ACC112 (cell line): Measurements from ENCODE around the gene ENTPD6.
"Not testable (repeated sequence)": the region's sequence is repeated elsewhere in the genome, so short reads cannot be mapped to it uniquely, and the experiment has no call there.

Experiments
- H2AFZ ChIP-seq: fragments of 200-600 bp; sonication (generic); one replicate; pipeline ENCODE4 v1.6.0; 2017; ENCODE audit warnings: antibody characterized with exemption, low read length; ENCODE audit not compliant: unreplicated experiment
- H3K27ac ChIP-seq: fragments of 200-600 bp; sonication (generic); 2 replicates; pipeline ENCODE4 v1.5.1; 2014; ENCODE audit warnings: low read depth, mild to moderate bottlenecking, antibody characterized with exemption, low read length, moderate library complexity
- H3K27me3 ChIP-seq: fragments of 200-600 bp; sonication (generic); 2 replicates; pipeline ENCODE4 v1.6.1; 2014; ENCODE audit warnings: mild to moderate bottlenecking, antibody characterized with exemption, low read length, moderate library complexity, mixed read lengths; ENCODE audit not compliant: insufficient read depth
- H3K36me3 ChIP-seq: fragments of 200-600 bp; sonication (generic); 2 replicates; pipeline ENCODE4 v1.6.1; 2016; ENCODE audit warnings: mild to moderate bottlenecking, antibody characterized with exemption, low read length, moderate library complexity, mixed read lengths; ENCODE audit not compliant: insufficient read depth
- H3K4me1 ChIP-seq: fragments of 200-600 bp; sonication (generic); one replicate; pipeline ENCODE4 v1.6.1; 2016; ENCODE audit warnings: low read length, mixed read lengths; ENCODE audit not compliant: insufficient read depth, unreplicated experiment, control insufficient read depth
- H3K4me3 ChIP-seq: fragments of 200-600 bp; sonication (generic); 2 replicates; pipeline ENCODE4 v1.5.1; 2014; ENCODE audit warnings: mild to moderate bottlenecking, low read depth, low read length
- H3K79me2 ChIP-seq: fragments of 200-600 bp; sonication (generic); one replicate; pipeline ENCODE4 v1.6.0; 2016; ENCODE audit warnings: low read length; ENCODE audit not compliant: control insufficient read depth, unreplicated experiment, insufficient read depth

ENTPD6 gene

GRCh38 chr20:25166105-25166782, 29.3 kb upstream of the ENTPD6 start:
- H3K79me2 ChIP-seq, H3K4me3 ChIP-seq, H3K27ac ChIP-seq, H3K36me3 ChIP-seq, H3K4me1 ChIP-seq, H2AFZ ChIP-seq: not testable (repeated sequence)
- H3K27me3 ChIP-seq, result peaks cover 55% of the 10 kb centered on the region

- Histone ChIP-seq H3K27ac (no peak overlapping the region), H3K27me3 (peaks cover 6% of the 10 kb centered on the region), H3K4me3 (no peak overlapping the region), H3K79me2 (no peaks in the 10 kb centered on the region), H3K4me1 (peaks cover 8% of the 10 kb centered on the region), H3K36me3 (no peaks in the 10 kb centered on the region), H2AFZ (no peak overlapping the region)
Measured at GRCh38 chr20:25173321-25173720, 22.2 kb upstream of the ENTPD6 start.

DNA sequence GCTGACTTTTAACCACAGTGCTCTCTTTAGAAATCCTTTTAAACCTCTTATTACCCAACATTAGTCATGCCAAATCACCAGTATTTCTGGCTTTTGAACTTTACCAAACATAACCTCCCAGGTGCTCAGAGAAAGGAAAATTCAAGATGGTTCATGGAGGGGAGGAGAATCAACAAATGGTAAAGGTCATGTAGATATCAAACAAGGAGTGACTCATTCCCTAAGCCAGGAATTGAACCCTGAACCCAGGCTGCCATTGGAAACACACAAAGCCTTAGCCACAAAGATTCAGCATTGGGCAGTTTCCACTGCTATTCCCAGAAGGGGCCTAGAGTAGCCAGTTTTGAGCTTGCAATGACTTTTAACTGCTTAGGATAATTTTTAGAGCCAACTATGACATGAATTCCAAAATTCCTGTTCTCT, 21.6 kb upstream of the ENTPD6 start:
- Histone ChIP-seq H3K27ac (no peak overlapping the region), H3K36me3 (no peaks in the 10 kb centered on the region), H2AFZ (no peak overlapping the region), H3K4me3 (no peak overlapping the region), H3K4me1 (peaks cover 13% of the 10 kb centered on the region), H3K79me2 (no peaks in the 10 kb centered on the region), H3K27me3 (peaks cover under 1% of the 10 kb centered on the region; the same call in 1 of the 2 replicates)

DNA sequence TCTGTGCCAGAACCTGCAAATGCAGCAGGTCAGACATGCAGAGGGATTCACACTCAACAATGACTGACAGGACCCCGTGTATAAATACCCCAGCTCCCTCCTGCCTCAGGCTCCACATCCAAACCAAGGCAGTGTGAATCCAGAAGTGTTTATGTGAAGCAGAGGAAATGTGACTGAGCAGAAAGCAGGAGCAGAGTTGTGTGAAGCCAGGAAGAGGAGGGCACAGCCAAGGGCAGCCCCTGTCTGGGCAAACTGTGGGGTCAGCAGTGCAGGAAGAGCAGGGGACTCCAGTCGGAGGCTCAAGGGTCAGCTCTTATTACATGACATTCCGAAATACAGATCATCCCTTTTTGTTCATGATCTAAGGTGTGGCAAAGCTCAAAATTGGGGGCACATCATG, 19.3 kb upstream of the ENTPD6 start:
- H3K4me1 ChIP-seq, result peaks cover 13% of the 10 kb centered on the region
- H3K79me2 ChIP-seq, result no peaks in the 10 kb centered on the region
- no peak overlapping the region for H3K4me3 ChIP-seq
- H3K36me3 ChIP-seq, result no peaks in the 10 kb centered on the region
- no peak overlapping the region for H3K27ac ChIP-seq
- H2AFZ ChIP-seq, result no peak overlapping the region
- no peaks in the 10 kb centered on the region for H3K27me3 ChIP-seq

- peaks cover 13% of the 10 kb centered on the region for H3K4me1 ChIP-seq
- no peak overlapping the region for H3K4me3 ChIP-seq
- H3K27me3 ChIP-seq, result no peaks in the 10 kb centered on the region
- H3K79me2 ChIP-seq, result no peaks in the 10 kb centered on the region
- H3K36me3 ChIP-seq, result no peaks in the 10 kb centered on the region
- no peak overlapping the region for H2AFZ ChIP-seq
- no peak overlapping the region for H3K27ac ChIP-seq
Measured at GRCh38 chr20:25177890-25178321, 17.6 kb upstream of the ENTPD6 start.

DNA sequence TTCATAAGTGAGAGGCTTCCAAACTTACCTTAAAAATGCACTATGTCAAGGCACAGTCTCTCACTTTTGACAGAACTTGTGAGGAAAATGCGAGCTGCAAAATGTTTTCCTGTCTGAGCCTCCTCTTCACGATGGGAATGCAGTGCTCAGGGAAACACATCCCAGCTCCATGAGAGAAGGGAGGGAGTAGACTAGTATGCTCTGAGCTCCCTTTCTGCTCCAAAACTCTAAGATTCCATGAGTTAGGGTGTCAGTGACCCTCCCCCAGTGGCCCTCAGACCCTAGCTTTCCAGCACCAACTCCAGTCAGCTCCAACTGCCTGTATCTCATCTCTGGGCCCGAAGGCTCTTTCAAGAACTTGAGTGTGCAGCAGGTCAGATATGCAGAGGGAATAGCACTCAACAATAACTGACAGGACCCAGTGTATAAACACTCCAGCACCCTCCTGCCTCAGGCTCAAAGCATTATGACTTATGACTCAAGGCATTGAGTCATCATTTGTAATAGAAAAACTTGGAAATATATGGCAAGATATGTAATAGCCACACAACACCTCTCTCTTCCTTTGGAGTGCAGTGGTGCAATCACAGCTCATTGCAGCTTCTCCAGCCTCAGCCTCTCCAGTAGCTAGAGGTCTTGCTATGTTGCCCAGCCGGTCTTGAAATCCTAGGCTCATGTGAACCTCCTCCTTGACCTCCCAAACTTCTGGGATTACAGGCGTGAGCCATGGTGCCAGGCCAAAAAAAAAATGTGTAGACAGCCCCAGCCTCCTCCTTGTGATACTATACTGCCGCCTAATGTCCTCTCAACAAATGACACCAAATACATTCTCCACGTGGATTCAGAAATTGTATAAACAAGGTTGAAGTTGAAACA, 16.7 kb upstream of the ENTPD6 start:
- Histone ChIP-seq H3K4me1 (peaks cover 13% of the 10 kb centered on the region), H3K4me3 (no peak overlapping the region), H3K27me3 (no peaks in the 10 kb centered on the region), H3K27ac (no peak overlapping the region), H3K36me3 (no peaks in the 10 kb centered on the region), H3K79me2 (no peaks in the 10 kb centered on the region), H2AFZ (no peak overlapping the region)

DNA sequence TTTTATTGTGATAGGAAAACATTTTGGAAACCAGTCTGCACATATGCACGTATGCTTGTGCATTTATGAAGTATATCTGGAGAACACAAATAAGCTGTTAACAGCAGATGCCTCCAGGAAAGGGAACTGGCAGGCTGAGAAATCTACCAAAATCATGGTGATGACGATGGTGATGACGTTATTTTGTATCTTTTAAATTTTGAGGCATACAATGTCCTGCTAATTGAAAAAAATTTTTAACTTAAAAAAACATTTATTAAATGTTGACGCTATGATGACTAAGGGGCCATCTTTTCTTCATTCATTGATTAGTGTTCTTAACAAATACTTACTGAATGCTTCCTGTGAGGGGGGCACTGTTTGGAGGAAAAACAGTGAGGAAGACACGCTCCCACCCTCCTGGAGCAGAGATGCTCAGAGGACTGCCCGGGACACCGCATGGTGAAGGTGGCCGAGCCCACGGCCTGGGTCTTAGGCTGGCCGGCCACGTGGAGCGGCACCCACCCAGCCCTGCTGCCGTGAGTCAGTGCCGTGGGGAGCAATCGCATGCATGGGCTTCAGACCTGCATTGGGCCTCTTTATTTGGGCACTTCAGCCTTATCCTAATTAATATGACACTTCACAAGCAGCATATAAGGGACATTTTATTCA, 15.9 kb upstream of the ENTPD6 start:
- Histone ChIP-seq H3K27me3 (no peaks in the 10 kb centered on the region), H3K79me2 (no peaks in the 10 kb centered on the region), H3K27ac (no peak overlapping the region), H3K4me3 (no peak overlapping the region), H2AFZ (no peak overlapping the region), H3K36me3 (no peaks in the 10 kb centered on the region), H3K4me1 (peaks cover 13% of the 10 kb centered on the region)

DNA sequence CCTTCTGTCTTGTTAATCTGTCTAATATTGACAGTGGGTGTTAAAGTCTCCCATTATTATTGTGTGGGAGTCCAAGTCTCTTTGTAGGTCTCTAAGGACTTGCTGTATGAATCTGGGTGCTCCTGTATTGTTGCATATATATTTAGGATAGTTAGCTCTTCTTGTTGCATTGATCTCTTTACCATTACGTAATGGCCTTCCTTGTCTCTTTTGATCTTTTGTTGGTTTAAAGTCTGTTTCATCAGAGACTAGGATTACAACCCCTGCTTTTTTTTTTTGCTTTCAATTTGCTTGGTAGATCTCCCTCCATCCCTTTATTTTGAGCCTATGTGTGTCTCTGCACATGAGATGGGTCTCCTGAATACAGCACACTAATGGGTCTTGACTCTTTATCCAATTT, 11.1 kb upstream of the ENTPD6 start:
- H3K79me2 ChIP-seq, H3K4me3 ChIP-seq, H3K27ac ChIP-seq, H2AFZ ChIP-seq, H3K4me1 ChIP-seq, H3K36me3 ChIP-seq: not testable (repeated sequence)
- H3K27me3 ChIP-seq, result peaks cover 30% of the 10 kb centered on the region

DNA sequence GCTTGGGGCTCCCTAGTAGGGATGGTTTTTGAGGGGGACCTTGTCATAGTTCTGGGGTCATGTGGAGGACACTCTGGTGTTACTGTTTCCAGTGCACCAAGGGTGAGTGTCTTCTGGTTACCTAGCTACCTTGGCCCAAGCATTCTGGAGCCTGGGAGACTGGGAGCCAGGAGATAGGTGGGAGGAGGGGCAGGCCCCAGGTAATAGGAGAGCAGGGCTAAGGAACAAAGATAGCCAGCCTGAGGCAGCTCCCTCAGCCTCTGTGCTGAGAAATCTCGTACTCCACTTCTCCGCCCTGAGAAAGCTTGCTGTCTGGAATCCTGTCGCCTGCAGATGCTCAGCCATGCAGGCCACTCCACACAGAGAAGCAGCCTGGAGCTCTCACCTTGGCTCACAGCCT, 8.3 kb upstream of the ENTPD6 start:
- no peaks in the 10 kb centered on the region for H3K4me1 ChIP-seq
- peaks cover 37% of the 10 kb centered on the region for H3K27me3 ChIP-seq
- no peak overlapping the region for H2AFZ ChIP-seq
- H3K4me3 ChIP-seq, result no peak overlapping the region
- H3K79me2 ChIP-seq, result no peaks in the 10 kb centered on the region
- H3K27ac ChIP-seq, result no peak overlapping the region
- H3K36me3 ChIP-seq, result no peaks in the 10 kb centered on the region

GRCh38 chr20:25187635-25188034, 7.9 kb upstream of the ENTPD6 start:
- Histone ChIP-seq H3K27me3 (peaks cover 37% of the 10 kb centered on the region), H3K4me1 (no peaks in the 10 kb centered on the region), H2AFZ (no peak overlapping the region), H3K36me3 (no peaks in the 10 kb centered on the region), H3K79me2 (no peaks in the 10 kb centered on the region), H3K27ac (no peak overlapping the region), H3K4me3 (no peak overlapping the region)
